H1 (cell line): Measurements from ENCODE around the gene PAPOLG. TPM values are rescaled to one million over a fixed set of nuclear protein-coding genes. Genes with fewer than 3 reads are reported as not detected.

Source experiments
- CTCF ChIA-PET: fragments of 300-600 bp; sonication (Branson Sonifier 250); formaldehyde crosslinking; loops from one replicate; lab custom pipeline; 2021; ENCODE audit not compliant: partially characterized antibody; lab: Charles Lee
- POLR2A ChIA-PET: fragments of 300-600 bp; sonication (Branson Sonifier 250); formaldehyde crosslinking; loops from one replicate; lab custom pipeline; 2021; ENCODE audit warnings: inconsistent platforms; ENCODE audit not compliant: partially characterized antibody; lab: Charles Lee
- DNase-seq, 2 experiments: peaks; one replicate each; pipeline versions ENCODE4 v3.0.0 to v3.0.0-alpha.2; 2010 to 2022; ENCODE audit warnings: low spot score in 2 of 2, low read depth in 1 of 2, mixed read lengths in 1 of 2
- FAIRE-seq: peaks from 2 replicates; lab custom pipeline; 2011; peaks lifted over from hg19 to GRCh38; lab: Jason Lieb, UNC
- H2AFZ ChIP-seq: 2 replicates; pipeline ENCODE4 v1.8.1; 2012; ENCODE audit warnings: low read length, inconsistent platforms
- H2AK5ac ChIP-seq: 2 replicates; pipeline ENCODE4 v1.6.1; 2013; ENCODE audit warnings: low read depth, low read length
- H2BK120ac ChIP-seq: replicated peaks from 2 replicates; pipeline ENCODE3; 2013; ENCODE audit warnings: low read depth, low read length, inconsistent platforms
- H2BK12ac ChIP-seq: 2 replicates; pipeline ENCODE4 v1.6.1; 2013; ENCODE audit warnings: low read depth, low read length
- H2BK15ac ChIP-seq: 2 replicates; pipeline ENCODE4 v1.6.1; 2013; ENCODE audit warnings: low read length
- H2BK20ac ChIP-seq: 2 replicates; pipeline ENCODE4 v1.6.1; 2013; ENCODE audit warnings: low read length
- H2BK5ac ChIP-seq: 2 replicates; pipeline ENCODE4 v1.6.1; 2013; ENCODE audit warnings: low read depth, low read length
- H3K14ac ChIP-seq: 2 replicates; pipeline ENCODE4 v1.6.1; 2013; ENCODE audit warnings: inconsistent platforms; ENCODE audit not compliant: insufficient read length
- H3K18ac ChIP-seq: 2 replicates; pipeline ENCODE4 v1.6.1; 2013; ENCODE audit warnings: low read length; ENCODE audit errors: extremely low read depth
- H3K23ac ChIP-seq: 2 replicates; pipeline ENCODE4 v1.6.1; 2013; ENCODE audit warnings: inconsistent platforms; ENCODE audit not compliant: insufficient read length
- H3K23me2 ChIP-seq: 2 replicates; pipeline ENCODE4 v1.6.1; 2013; ENCODE audit warnings: low read depth, low read length
- H3K27ac ChIP-seq: 2 replicates; pipeline ENCODE4 v1.6.1; 2011; ENCODE audit warnings: low read depth, low read length, inconsistent platforms
- H3K27me3 ChIP-seq, 4 experiments: replicated peaks in 1 of 4; 1 replicate in 1 of 4; 2 replicates in 3 of 4; pipeline versions ENCODE4 v1.6.1 to v1.8.1; 2011 to 2013; ENCODE audit warnings: low read length in 3 of 4, mild to moderate bottlenecking in 3 of 4, inconsistent platforms in 2 of 4, mixed read lengths in 2 of 4, moderate library complexity in 1 of 4; ENCODE audit not compliant: control insufficient read depth in 3 of 4, insufficient read depth in 3 of 4; ENCODE audit errors: extremely low read depth in 1 of 4
- H3K36me3 ChIP-seq, 4 experiments: 2 replicates each; pipeline versions ENCODE4 v1.6.1 to v1.8.1; 2011 to 2013; ENCODE audit warnings: mild to moderate bottlenecking in 4 of 4, low read length in 3 of 4, moderate library complexity in 2 of 4, control low read depth in 1 of 4, inconsistent platforms in 1 of 4; ENCODE audit not compliant: insufficient read depth in 4 of 4, control insufficient read depth in 2 of 4
- H3K4ac ChIP-seq: replicated peaks from 2 replicates; pipeline ENCODE3; 2013; ENCODE audit warnings: low read length, low read depth, mixed read lengths, inconsistent platforms; ENCODE audit not compliant: insufficient read length
- H3K4me1 ChIP-seq, 4 experiments: replicated peaks in 1 of 4; 1 replicate in 1 of 4; 2 replicates in 3 of 4; pipeline versions ENCODE4 v1.6.1 to v1.8.1; 2011 to 2013; ENCODE audit warnings: low read length in 3 of 4, inconsistent platforms in 2 of 4, mixed read lengths in 1 of 4; ENCODE audit not compliant: insufficient read depth in 4 of 4, control insufficient read depth in 3 of 4
- H3K4me2 ChIP-seq, 2 experiments: 2 replicates each; pipeline versions ENCODE4 v1.6.1 to v1.8.1; 2011 to 2013; ENCODE audit warnings: low read depth in 2 of 2, low read length in 2 of 2, control low read depth in 1 of 2, inconsistent platforms in 1 of 2, mild to moderate bottlenecking in 1 of 2; ENCODE audit not compliant: insufficient read depth in 1 of 2
- H3K4me3 ChIP-seq, 4 experiments: fragments of 200-600, 300-600 bp in 1 of 4; sonication (generic), shearing (Covaris generic), sonication (Bioruptor Twin) in 1 of 4; 2 replicates each; pipeline versions ENCODE4 v1.5.1 to v1.8.1; 2011 to 2016; ENCODE audit warnings: low read length in 4 of 4, low read depth in 3 of 4, control low read depth in 2 of 4, inconsistent platforms in 2 of 4, mild to moderate bottlenecking in 2 of 4, mixed read lengths in 1 of 4, moderate library complexity in 1 of 4; ENCODE audit not compliant: insufficient read depth in 2 of 4; ENCODE audit errors: extremely low read depth in 1 of 4
- H3K56ac ChIP-seq: replicated peaks from 2 replicates; pipeline ENCODE3; 2013; ENCODE audit warnings: low read depth, mild to moderate bottlenecking, mixed read lengths, low read length, inconsistent platforms; ENCODE audit not compliant: insufficient read length
- H3K79me1 ChIP-seq: 2 replicates; pipeline ENCODE4 v1.6.1; 2013; ENCODE audit warnings: low read depth, low read length, control low read depth
- H3K79me2 ChIP-seq, 2 experiments: 2 replicates each; pipeline versions ENCODE4 v1.6.1 to v1.8.1; 2012 to 2013; ENCODE audit warnings: low read length in 2 of 2, mild to moderate bottlenecking in 2 of 2, inconsistent platforms in 1 of 2; ENCODE audit not compliant: insufficient read depth in 2 of 2, control insufficient read depth in 1 of 2
- H3K9ac ChIP-seq, 4 experiments: replicated peaks in 1 of 4; 1 replicate in 1 of 4; 2 replicates in 3 of 4; pipeline versions ENCODE4 v1.6.1 to v1.8.1; 2011 to 2013; ENCODE audit warnings: low read depth in 3 of 4, low read length in 3 of 4, control low read depth in 2 of 4, mild to moderate bottlenecking in 2 of 4, moderate library complexity in 2 of 4, inconsistent platforms in 1 of 4; ENCODE audit errors: extremely low read depth in 1 of 4
- H3K9me3 ChIP-seq, 2 experiments: 2 replicates each; pipeline versions ENCODE4 v1.6.1 to v1.8.1; 2012 to 2013; ENCODE audit warnings: mild to moderate bottlenecking in 2 of 2, moderate library complexity in 2 of 2, control low read depth in 1 of 2, inconsistent platforms in 1 of 2, low read depth in 1 of 2, low read length in 1 of 2, mixed read lengths in 1 of 2; ENCODE audit not compliant: insufficient read depth in 2 of 2
- H4K20me1 ChIP-seq, 2 experiments: replicated peaks in 1 of 2; 2 replicates each; pipeline versions ENCODE3 to v1.8.1; 2011 to 2013; ENCODE audit warnings: inconsistent platforms in 2 of 2, low read length in 2 of 2, mild to moderate bottlenecking in 1 of 2; ENCODE audit not compliant: insufficient read depth in 2 of 2, control insufficient read depth in 1 of 2
- H4K5ac ChIP-seq: 2 replicates; pipeline ENCODE4 v1.6.1; 2013; ENCODE audit warnings: low read length, low read depth, mixed read lengths, inconsistent platforms; ENCODE audit not compliant: insufficient read length
- H4K8ac ChIP-seq: 2 replicates; pipeline ENCODE4 v1.8.0; 2013; ENCODE audit warnings: mild to moderate bottlenecking, moderate library complexity, low read length, inconsistent platforms; ENCODE audit not compliant: insufficient read depth; ENCODE audit errors: extremely low read depth
- H4K91ac ChIP-seq: replicated peaks from 2 replicates; pipeline ENCODE3; 2013; ENCODE audit warnings: low read length, mixed read lengths, inconsistent platforms; ENCODE audit not compliant: insufficient read length
- BACH1 ChIP-seq: IDR thresholded peaks from 2 replicates; pipeline ENCODE4 v1.6.1; 2012; ENCODE audit warnings: low read length, improper control_type of control experiment
- BCL11A ChIP-seq, 2 experiments: IDR thresholded peaks; one replicate each; pipeline ENCODE4 v1.6.1; 2011; ENCODE audit warnings: low read depth in 2 of 2, low read length in 2 of 2, mild to moderate bottlenecking in 2 of 2
- CEBPB ChIP-seq: IDR thresholded peaks from 2 replicates; pipeline ENCODE4 v1.6.1; 2012; ENCODE audit warnings: low read depth, low read length
- CTCF ChIP-seq, 3 experiments: IDR thresholded peaks; 1 replicate in 2 of 3; 2 replicates in 1 of 3; pipeline versions ENCODE4 v1.5.1 to v1.6.1; 2011; ENCODE audit warnings: low read length in 3 of 3, mild to moderate bottlenecking in 3 of 3, inconsistent platforms in 2 of 3, low read depth in 1 of 3, moderate library complexity in 1 of 3; ENCODE audit not compliant: insufficient read depth in 1 of 3; ENCODE audit errors: control extremely low read depth in 1 of 3
- EGR1 ChIP-seq: IDR thresholded peaks from 2 replicates; pipeline ENCODE4 v1.6.1; 2011; ENCODE audit warnings: low read depth, low read length, borderline replicate concordance
- HDAC6 ChIP-seq: IDR thresholded peaks from one replicate; pipeline ENCODE4 v1.7.1; 2012; ENCODE audit warnings: low read depth, mild to moderate bottlenecking, inconsistent platforms, low read length, moderate library complexity
- JUND ChIP-seq: IDR thresholded peaks from 2 replicates; pipeline ENCODE4 v1.6.1; 2011; ENCODE audit warnings: mild to moderate bottlenecking, improper control_type of control experiment, low read length
- NRF1 ChIP-seq: IDR thresholded peaks from 2 replicates; pipeline ENCODE4 v1.6.1; 2011; ENCODE audit warnings: mild to moderate bottlenecking, low read depth, low read length, improper control_type of control experiment
- PHF8 ChIP-seq: fragments of 200-600 bp; sonication (generic); conservative IDR thresholded peaks from 2 replicates; pipeline ENCODE4 v1.7.1; 2012; ENCODE audit warnings: low read depth, mild to moderate bottlenecking, inconsistent platforms, low read length, moderate library complexity
- POLR2A ChIP-seq, 2 experiments: IDR thresholded peaks; 1 replicate in 1 of 2; 2 replicates in 1 of 2; pipeline ENCODE4 v1.6.1; 2011; ENCODE audit warnings: low read depth in 2 of 2, low read length in 2 of 2, mild to moderate bottlenecking in 2 of 2; ENCODE audit errors: control extremely low read depth in 1 of 2
- SP2 ChIP-seq: IDR thresholded peaks from 2 replicates; pipeline ENCODE4 v1.6.1; 2012; ENCODE audit warnings: mild to moderate bottlenecking, low read length, inconsistent platforms
- WGBS, 2 experiments: shearing (Covaris generic) in 1 of 2; methylation state at CpG; one replicate each; pipeline versions ENCODE4 v1.1.6 to v1.1.7; 2013 to 2015; ENCODE audit warnings: low lambda C conversion rate in 2 of 2, mixed read lengths in 2 of 2, inconsistent platforms in 1 of 2, low coverage in 1 of 2, missing lambda C conversion rate in 1 of 2; ENCODE audit not compliant: insufficient replicate concordance in 2 of 2, insufficient coverage in 1 of 2, insufficient read length in 1 of 2; ENCODE audit errors: extremely low coverage in 1 of 2, missing lambda C conversion rate in 1 of 2; 5-methylcytosine and 5-hydroxymethylcytosine counted together
- polyA plus RNA-seq, 7 experiments: library from polyadenylated mRNA; depleted of rRNA in 3 of 7; stranded (reverse) in 5 of 7; unstranded in 2 of 7; fragments of >200 nt in 5 of 7; fragments of 200-250 nt in 2 of 7; gene quantifications; 1 replicate in 5 of 7; 2 replicates in 1 of 7; 4 replicates in 1 of 7; pipeline versions ENCODE4 v1.2.1 to v1.2.3, GENCODE V29; 2011 to 2013; ENCODE audit warnings: missing spikeins in 2 of 7, mixed read lengths in 2 of 7
- total RNA-seq: library from RNA; stranded (reverse); fragmentation: NEBNext Ultra II Directional; extraction: Animal tissue kit (Norgen Biotek cat#: 25700); gene quantifications from 2 replicates; pipeline ENCODE4 v1.2.1, GENCODE V29; 2021

PAPOLG gene
- total and polyA plus RNA-seq, 2 of the 8 experiments (the other 6 are each of a cell fraction or from before 2014, with no cell fraction given) = 6.5 to 21.5 TPM

- no peak overlapping the region for H2AK5ac ChIP-seq
- H4K20me1 ChIP-seq = peaks cover 0 to 6% of the 10 kb centered on the region in 2 experiments
- no peak overlapping the region for H3K4me2 ChIP-seq
- 89% methylated on average over 3 of the region's 3 CpGs; no CpG with 5 or more reads in 1 of the 2 experiments for WGBS, 2 experiments
- H2BK15ac ChIP-seq = no peak overlapping the region
- H4K8ac ChIP-seq = no peak overlapping the region
- H3K23me2 ChIP-seq = no peaks in the 10 kb centered on the region
- no peak overlapping the region for H2BK12ac ChIP-seq
- no peak overlapping the region for H4K91ac ChIP-seq
- FAIRE-seq = no peak
- H3K79me2 ChIP-seq = no peaks in the 10 kb centered on the region
- H4K5ac ChIP-seq = no peak overlapping the region
- no peaks in the 10 kb centered on the region for H3K79me1 ChIP-seq
- no peak overlapping the region for H3K9ac ChIP-seq
- H3K36me3 ChIP-seq = peaks cover 0 to 72% (median 45%) of the 10 kb centered on the region in 4 experiments; a peak in 7 of 8 replicates
- no peak overlapping the region for H2BK5ac ChIP-seq
- TF ChIP-seq POLR2A (IDR thresholded peaks at IDR 0.05; ENCODE audit: control extremely low read depth in 1 of 2, low read depth in 2 of 2, low read length in 2 of 2) (no peak), SP2 (no peak), BCL11A (IDR thresholded peaks at IDR 0.05; ENCODE audit: low read depth in 2 of 2, low read length in 2 of 2) (no peak), JUND (no peak), CEBPB (no peak), NRF1 (no peak), HDAC6 (no peak), PHF8 (no peak), CTCF (IDR thresholded peaks at IDR 0.05; ENCODE audit: control extremely low read depth in 1 of 3, insufficient read depth in 1 of 3, low read depth in 1 of 3, low read length in 3 of 3) (no peak), EGR1 (no peak), BACH1 (no peak)
- no peak overlapping the region for H3K56ac ChIP-seq
- H3K4me3 ChIP-seq = no peak overlapping the region
- DNase-seq = no peak
- ChIA-PET CTCF (no interaction called here), POLR2A (no interaction called here)
- no peak overlapping the region for H3K4ac ChIP-seq
- H2BK120ac ChIP-seq = no peak overlapping the region
- H3K4me1 ChIP-seq = no peaks in the 10 kb centered on the region
- no peak overlapping the region for H2AFZ ChIP-seq
- H3K23ac ChIP-seq = no peak overlapping the region
- no peaks in the 10 kb centered on the region for H3K27me3 ChIP-seq
- H3K9me3 ChIP-seq = no peaks in the 10 kb centered on the region
- H3K18ac ChIP-seq = no peak overlapping the region
- H2BK20ac ChIP-seq = no peak overlapping the region
- H3K27ac ChIP-seq = no peak overlapping the region
- no peak overlapping the region for H3K14ac ChIP-seq
Observed at GRCh38 chr2:60780721-60781120, 24.7 kb downstream of the PAPOLG start.
